Fibroblast of skin of left biceps (primary cell): ENCODE results near the gene ABCC3.

Source experiments
- DNase-seq, 2 experiments: peaks; one replicate each; pipeline ENCODE4 v3.0.0-alpha.2; 2013; ENCODE audit warnings: low read depth in 2 of 2

The ABCC3 gene

DNA sequence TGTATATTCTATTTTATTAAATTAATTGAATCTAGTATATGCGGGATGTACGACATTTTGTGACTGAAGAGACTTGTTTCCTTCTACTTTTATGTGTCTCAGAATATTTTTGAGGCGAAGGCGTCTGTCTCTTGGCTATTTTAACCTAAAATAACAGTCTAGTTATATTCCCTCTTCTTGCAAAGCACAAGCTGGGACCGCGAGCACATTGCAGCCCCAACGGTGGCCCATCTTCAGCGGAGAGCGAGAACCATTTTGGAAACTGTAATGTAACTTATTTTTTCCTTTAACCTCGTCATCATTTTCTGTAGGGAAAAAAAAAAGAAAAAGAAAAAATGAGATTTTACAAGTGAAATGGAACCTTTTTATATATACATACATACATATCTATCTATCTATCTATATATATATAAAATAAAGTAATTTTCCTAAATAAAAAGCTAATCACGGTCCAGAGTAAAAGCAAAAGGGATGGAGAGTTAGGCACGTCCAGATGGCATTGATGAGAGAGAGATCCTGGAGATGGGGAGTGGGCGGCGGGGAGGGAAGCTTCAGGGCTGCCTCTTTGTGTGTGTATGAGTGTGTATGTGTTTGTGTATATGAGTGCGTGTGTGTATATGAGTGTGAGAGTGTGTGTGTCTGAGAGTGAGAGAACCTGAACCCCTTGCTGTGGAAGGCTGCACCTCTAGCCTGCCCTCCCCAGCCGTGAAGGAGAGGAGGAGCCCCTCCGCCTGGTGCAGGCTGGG, 7.5 kb upstream of the ABCC3 start:
- DNase-seq, result no peak

- no peak for DNase-seq
Observed at GRCh38 chr17:50627782-50628601, 6.7 kb upstream of the ABCC3 start.

DNA sequence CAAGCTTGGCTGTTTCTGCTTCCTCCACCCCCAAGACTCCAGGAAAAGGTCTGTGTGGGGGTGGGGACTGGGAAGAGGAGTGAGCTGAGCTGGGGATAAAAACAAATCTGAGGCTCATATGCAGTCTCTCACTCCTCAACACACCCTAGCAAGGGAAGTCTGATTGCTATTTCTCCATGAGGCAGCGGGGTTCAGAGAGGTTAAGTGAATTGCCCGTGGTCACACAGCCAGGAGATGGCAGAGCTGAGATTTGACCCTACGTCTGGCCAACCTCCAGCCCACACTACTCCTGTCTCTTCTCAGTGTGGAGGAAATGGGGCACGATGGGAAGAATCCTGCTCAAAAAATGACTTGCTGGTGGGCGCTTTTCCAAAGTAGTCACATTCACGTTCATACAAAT, 4.8 kb upstream of the ABCC3 start:
- DNase-seq, result no peak

- DNase-seq, result no peak
Observed at GRCh38 chr17:50630524-50631194, 4.0 kb upstream of the ABCC3 start.

DNA sequence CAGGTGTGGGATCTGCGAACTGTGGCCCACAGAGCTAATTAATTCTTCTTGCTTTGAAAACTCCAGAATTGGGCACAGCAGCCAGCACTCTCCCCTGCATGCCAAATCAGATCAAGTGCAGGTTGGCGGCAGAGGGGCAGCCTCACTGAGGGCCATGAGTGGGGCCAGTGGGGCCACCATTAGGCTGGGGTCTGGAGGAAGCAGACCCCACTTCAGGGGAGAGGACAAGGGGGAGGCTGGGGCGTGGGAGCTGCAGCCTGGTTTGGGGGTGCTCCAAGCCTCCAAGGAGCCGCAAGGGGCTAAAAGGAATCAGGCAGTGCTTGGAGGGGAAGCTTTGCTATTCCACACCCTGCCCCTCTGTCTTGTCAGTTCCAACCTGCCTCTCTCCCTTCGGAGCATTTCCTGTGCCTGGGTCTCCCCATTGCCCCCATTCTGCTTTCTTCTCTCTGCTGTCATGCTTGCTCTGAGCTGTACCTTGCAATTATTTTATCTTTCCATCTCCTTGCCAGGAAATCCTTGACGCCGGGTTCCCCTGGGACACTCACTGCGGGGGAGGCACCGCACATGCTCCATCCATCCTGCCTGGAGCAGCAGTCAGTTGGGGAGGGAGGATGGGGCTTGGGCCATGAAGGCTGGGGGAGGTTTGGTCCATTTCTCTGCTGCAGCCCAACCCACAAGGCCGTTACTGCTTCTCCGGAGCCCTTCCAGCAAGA, 3.3 kb upstream of the ABCC3 start:
- no peak for DNase-seq

- no peak for DNase-seq
Observed at GRCh38 chr17:50631908-50632571, 2.6 kb upstream of the ABCC3 start.

GRCh38 chr17:50632637-50633036, 2.0 kb upstream of the ABCC3 start:
- no peak for DNase-seq

DNA sequence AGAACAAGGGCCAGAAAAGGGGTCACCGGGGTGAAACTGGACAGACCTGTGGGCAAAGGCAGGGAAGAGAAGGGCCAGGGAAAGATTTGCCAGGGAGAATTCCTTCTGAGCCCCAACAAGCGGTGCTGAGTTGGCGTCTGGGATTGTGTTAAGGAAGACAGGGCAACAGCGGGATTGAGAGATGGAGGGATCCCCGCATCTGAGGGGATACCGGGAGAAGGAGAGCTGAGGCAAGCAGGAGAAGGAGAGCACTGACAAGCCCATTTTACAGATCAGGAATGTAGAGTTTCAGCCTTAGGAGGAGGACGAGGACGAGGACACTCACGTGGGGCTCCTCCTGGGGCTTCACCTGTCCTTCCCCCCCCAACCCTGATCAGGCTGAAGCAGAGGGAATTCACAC, 998 bp upstream of the ABCC3 start:
- no peak for DNase-seq

DNA sequence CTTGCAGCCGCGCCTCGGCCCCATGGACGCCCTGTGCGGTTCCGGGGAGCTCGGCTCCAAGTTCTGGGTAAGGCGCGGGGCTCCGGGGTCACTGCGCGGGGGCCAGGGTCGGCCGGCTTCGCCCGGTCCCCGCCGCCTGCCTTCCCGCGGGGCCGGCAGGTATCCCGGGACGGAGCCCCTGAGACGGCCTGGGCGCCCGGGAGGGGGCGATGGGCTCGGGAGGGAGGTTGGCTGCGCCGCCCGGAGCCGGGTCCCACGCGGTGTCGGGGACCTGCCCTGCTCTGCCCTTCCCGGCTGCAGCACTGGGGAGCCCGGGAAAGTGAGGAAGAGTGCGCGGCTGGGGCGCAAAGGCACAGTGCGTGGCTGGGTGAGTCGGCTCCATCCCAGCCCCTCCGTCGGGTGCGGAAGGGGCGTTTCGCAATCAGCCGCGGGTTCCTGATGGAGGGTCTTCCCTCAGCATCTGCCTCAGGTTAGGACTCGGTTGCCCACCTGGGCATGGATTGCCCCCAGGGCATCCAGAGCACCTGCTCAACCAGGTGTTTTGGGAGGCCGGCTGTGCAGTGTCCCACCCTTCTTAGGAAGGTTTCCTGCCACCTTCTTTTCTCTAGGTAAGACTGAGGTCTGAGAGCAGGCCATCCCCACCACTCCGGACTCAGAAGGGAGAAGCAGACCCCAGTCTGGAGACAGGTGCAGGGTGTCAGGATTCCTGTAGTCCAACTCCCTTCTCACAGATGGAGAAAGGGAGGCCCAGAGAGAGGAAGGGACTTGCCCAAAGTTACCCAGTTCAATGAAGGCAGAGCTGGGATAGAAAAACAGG, 442 bp downstream of the ABCC3 start:
- no peak for DNase-seq

GRCh38 chr17:50635732-50635981, 976 bp downstream of the ABCC3 start:
- DNase-seq, result no peak

- DNase-seq, result no peak
Observed at GRCh38 chr17:50635982-50636803, 1.5 kb downstream of the ABCC3 start.

DNA sequence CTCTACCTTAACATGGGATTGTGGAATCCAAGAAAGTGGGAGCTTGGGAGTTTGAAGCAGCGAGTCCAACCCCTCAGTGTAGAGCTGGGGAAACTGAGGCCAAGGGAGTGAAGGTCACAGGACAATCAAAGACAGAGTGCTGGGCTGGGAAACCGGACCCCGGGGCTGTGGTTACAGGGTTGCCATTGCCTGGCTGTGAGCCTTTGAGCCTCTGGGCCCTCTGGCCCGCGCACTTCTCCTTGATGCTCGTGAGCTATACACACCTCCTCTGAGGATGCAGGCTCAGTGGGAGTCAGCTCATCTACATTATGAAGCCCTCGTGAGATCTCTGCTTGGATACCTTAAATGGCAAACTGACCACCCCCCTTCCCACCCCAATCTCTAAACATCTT, 2.1 kb downstream of the ABCC3 start:
- no peak for DNase-seq

GRCh38 chr17:50637829-50638605, 3.3 kb downstream of the ABCC3 start:
- DNase-seq, result no peak

DNA sequence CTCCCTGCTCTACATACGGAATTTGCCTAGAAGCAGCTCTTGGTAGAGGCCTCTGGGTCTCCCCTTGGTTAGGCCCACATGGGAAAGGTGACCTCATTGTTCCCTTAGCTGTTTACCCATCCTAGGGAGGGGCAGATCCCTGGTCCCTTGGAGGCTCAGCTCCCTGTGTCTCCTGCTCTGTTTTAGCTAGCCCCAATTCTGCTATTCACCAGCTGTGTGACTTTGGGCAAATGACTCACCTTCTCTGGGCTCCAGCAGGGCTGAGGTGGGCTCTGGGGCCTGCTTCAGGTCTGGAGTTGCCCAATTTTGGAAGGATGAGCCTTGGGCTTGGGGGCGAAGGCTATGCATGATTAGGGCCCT, 3.9 kb downstream of the ABCC3 start:
- no peak for DNase-seq

DNA sequence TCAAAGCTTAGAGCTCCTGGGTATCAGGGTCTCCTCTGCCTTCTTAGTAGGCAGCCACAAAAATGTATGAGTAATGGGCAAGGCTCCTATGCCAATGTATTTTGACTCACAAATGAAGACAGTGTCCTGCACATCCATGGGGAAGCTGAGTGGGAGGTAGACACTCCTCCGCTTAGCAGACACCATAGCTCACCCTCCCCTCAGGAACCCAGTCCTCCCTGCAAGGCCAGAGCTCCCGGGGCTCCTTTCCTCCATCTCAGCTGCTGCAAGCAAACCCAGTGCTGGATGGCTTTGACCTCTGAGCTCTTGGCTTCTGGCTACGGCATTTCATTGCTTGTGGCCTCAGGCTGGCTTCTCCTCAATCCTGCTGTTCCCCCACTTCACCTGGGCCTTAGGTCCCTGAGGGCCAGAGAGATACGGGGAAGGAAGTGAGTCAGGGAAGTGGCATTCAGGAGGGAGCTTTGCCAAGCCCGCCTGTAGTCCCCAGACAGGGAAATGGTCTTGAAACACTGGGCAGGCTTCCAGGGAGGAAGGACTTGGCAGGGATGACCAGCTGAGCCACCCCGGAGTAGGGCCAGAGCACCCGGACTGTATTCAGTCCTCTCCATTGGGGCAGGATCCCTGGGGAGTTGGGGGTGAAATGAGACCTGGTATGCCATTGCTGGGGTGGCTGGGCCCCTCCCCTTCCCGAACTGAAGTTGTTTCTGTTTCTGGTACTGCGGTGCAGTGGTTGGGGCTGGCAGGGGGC, 4.5 kb downstream of the ABCC3 start:
- peak; percentile 92 for DNase-seq

GRCh38 chr17:50640686-50641351, 6.1 kb downstream of the ABCC3 start:
- no peak for DNase-seq

DNA sequence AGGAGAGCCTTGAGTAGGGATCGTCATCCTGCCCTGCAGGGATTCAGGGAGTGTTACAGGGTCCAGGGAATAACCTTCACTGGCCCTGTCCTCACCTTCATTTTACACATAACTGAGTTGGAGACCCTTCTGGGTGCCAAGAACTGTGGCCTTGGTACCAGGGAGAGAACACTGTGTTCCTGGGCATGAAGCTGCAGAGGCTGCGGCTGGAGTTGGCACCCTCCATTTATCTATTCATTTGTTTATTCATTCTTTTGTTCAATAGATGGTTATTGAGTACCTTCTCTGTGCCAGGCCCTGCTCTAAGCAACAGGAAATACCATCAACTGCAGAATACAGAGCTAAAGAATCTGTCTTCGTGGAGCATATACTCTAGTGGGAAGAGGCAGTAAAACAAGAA, 6.7 kb downstream of the ABCC3 start:
- DNase-seq, result no peak

GRCh38 chr17:50642071-50642721, 7.5 kb downstream of the ABCC3 start:
- DNase-seq, result no peak
